Endothelial cell of umbilical vein (primary cell): ENCODE data around the gene RCOR1. TPM values are rescaled to one million over a fixed set of nuclear protein-coding genes. Genes with fewer than 3 reads are reported as not detected.

Experiments used
- BruUV-seq: library from RNA; stranded (reverse); fragments of 400-500 nt; replicated peaks from 2 replicates; lab custom pipeline; 2021; lab: Mats Ljungman, UMichigan
- CTCF ChIA-PET: fragments of 300-600, 350-600 bp; sonication (Branson Sonifier 250); formaldehyde crosslinking; loops from one replicate; lab custom pipeline; 2021; ENCODE audit warnings: antibody characterized with exemption, inconsistent platforms; lab: Charles Lee
- POLR2A ChIA-PET: fragments of 300-600, 350-600 bp; sonication (Branson Sonifier 250); formaldehyde crosslinking; loops from one replicate; lab custom pipeline; 2021; ENCODE audit warnings: antibody characterized with exemption, inconsistent platforms; lab: Charles Lee
- DNase-seq: peaks from one replicate; pipeline ENCODE4 v3.0.0-alpha.2; 2011; ENCODE audit warnings: low read depth, low spot score
- FAIRE-seq: peaks from 2 replicates; lab custom pipeline; 2011; peaks lifted over from hg19 to GRCh38; lab: Jason Lieb, UNC
- H2AFZ ChIP-seq: 2 replicates; pipeline ENCODE4 v1.6.0; 2012; ENCODE audit warnings: low read depth, low read length, control low read depth, inconsistent platforms
- H3K27ac ChIP-seq: 2 replicates; pipeline ENCODE4 v1.5.1; 2011; ENCODE audit warnings: low read depth, mild to moderate bottlenecking, control low read depth, low read length, moderate library complexity; ENCODE audit not compliant: insufficient read depth
- H3K27me3 ChIP-seq, 2 experiments: 2 replicates each; pipeline versions ENCODE4 v1.6.0 to v1.6.1; 2011; ENCODE audit warnings: low read length in 2 of 2, mixed read lengths in 1 of 2; ENCODE audit not compliant: control insufficient read depth in 2 of 2, insufficient read depth in 2 of 2
- H3K36me3 ChIP-seq, 2 experiments: 2 replicates in 1 of 2; 3 replicates in 1 of 2; pipeline ENCODE4 v1.5.1; 2011; ENCODE audit warnings: low read length in 2 of 2, mild to moderate bottlenecking in 1 of 2, moderate library complexity in 1 of 2; ENCODE audit not compliant: control insufficient read depth in 2 of 2, insufficient read depth in 2 of 2; ENCODE audit errors: extremely low read depth in 1 of 2
- H3K4me1 ChIP-seq: 3 replicates; pipeline ENCODE4 v1.5.1; 2011; ENCODE audit warnings: mild to moderate bottlenecking, low read length; ENCODE audit not compliant: control insufficient read depth, insufficient read depth; ENCODE audit errors: extremely low read depth
- H3K4me2 ChIP-seq: 2 replicates; pipeline ENCODE4 v1.6.1; 2011; ENCODE audit warnings: low read length, control low read depth, mixed read lengths; ENCODE audit not compliant: insufficient read depth
- H3K4me3 ChIP-seq, 3 experiments: fragments of 200-600 bp in 1 of 3; sonication (generic), shearing (Covaris generic) in 1 of 3; replicated peaks in 1 of 3; 2 replicates each; pipeline ENCODE4 v1.5.1; 2011 to 2016; ENCODE audit warnings: control low read depth in 3 of 3, low read length in 3 of 3, mild to moderate bottlenecking in 2 of 3, inconsistent platforms in 1 of 3, low read depth in 1 of 3, moderate library complexity in 1 of 3; ENCODE audit not compliant: insufficient read depth in 1 of 3
- H3K79me2 ChIP-seq: 2 replicates; pipeline ENCODE4 v1.6.0; 2012; ENCODE audit warnings: low read length, inconsistent platforms; ENCODE audit not compliant: control insufficient read depth, insufficient read depth
- H3K9ac ChIP-seq: replicated peaks from 2 replicates; pipeline ENCODE3; 2011; ENCODE audit warnings: low read length, control low read depth; ENCODE audit not compliant: insufficient read depth; ENCODE audit errors: extremely low read depth
- H3K9me1 ChIP-seq: replicated peaks from 3 replicates; pipeline ENCODE4 v1.6.0; 2011; ENCODE audit warnings: mild to moderate bottlenecking, low read length; ENCODE audit not compliant: control insufficient read depth, insufficient read depth; ENCODE audit errors: extremely low read depth
- H3K9me3 ChIP-seq: replicated peaks from 2 replicates; pipeline ENCODE4 v1.5.1; 2012; ENCODE audit warnings: low read length, inconsistent platforms; ENCODE audit not compliant: control insufficient read depth, insufficient read depth
- H4K20me1 ChIP-seq: replicated peaks from 2 replicates; pipeline ENCODE3; 2011; ENCODE audit warnings: mild to moderate bottlenecking, low read length; ENCODE audit not compliant: control insufficient read depth, insufficient read depth; ENCODE audit errors: extremely low read depth
- FOS ChIP-seq: IDR thresholded peaks from 2 replicates; pipeline ENCODE4 v1.6.1; 2011; ENCODE audit warnings: mild to moderate bottlenecking, low read length, moderate library complexity, borderline replicate concordance; ENCODE audit not compliant: insufficient read depth
- MYC ChIP-seq: IDR thresholded peaks from one replicate; pipeline ENCODE4 v1.6.1; 2011; ENCODE audit warnings: mild to moderate bottlenecking, low read depth, low read length
- dilution Hi-C: fragments of 300-500 bp; cut with MboI; formaldehyde crosslinking; loops from one replicate; pipeline ENCODE4 v1.15.0; 2019; ENCODE audit warnings: low sequenced_read_pairs; ENCODE audit not compliant: extremely low pct_ligation_motif_present
- intact Hi-C: fragments of 100-400 bp; cut with micrococcal nuclease; formaldehyde crosslinking; loops from one replicate; pipeline ENCODE4 v1.10.0; 2022
- polyA plus RNA-seq, 4 experiments: library from polyadenylated mRNA; depleted of rRNA in 3 of 4; stranded (reverse) in 3 of 4; unstranded in 1 of 4; fragments of >200 nt; gene quantifications; 2 replicates each; pipeline versions ENCODE4 v1.2.1 to v1.2.3, GENCODE V29; 2011 to 2012; ENCODE audit warnings: missing spikeins in 1 of 4
- total RNA-seq: library from RNA; stranded (reverse); gene quantifications from 2 replicates; pipeline ENCODE4 v1.2.3, GENCODE V29; 2021
- TF ChIP-seq, protein P1 (sequence below), 2 donors: IDR thresholded peaks; 1 replicate in 1 of 2; 2 replicates in 1 of 2; pipeline ENCODE4 v1.5.1; 2011; ENCODE audit warnings: low read length in 2 of 2, mild to moderate bottlenecking in 2 of 2, moderate library complexity in 2 of 2, control low read depth in 1 of 2, inconsistent platforms in 1 of 2, low read depth in 1 of 2; ENCODE audit not compliant: insufficient read depth in 1 of 2; ENCODE audit errors: extremely low read depth in 1 of 2

Gene RCOR1
- total and polyA plus RNA-seq, 2 donors (not counting 3 experiments of a cell fraction or from before 2014, with no cell fraction given): 15.6 to 32.2 TPM

DNA sequence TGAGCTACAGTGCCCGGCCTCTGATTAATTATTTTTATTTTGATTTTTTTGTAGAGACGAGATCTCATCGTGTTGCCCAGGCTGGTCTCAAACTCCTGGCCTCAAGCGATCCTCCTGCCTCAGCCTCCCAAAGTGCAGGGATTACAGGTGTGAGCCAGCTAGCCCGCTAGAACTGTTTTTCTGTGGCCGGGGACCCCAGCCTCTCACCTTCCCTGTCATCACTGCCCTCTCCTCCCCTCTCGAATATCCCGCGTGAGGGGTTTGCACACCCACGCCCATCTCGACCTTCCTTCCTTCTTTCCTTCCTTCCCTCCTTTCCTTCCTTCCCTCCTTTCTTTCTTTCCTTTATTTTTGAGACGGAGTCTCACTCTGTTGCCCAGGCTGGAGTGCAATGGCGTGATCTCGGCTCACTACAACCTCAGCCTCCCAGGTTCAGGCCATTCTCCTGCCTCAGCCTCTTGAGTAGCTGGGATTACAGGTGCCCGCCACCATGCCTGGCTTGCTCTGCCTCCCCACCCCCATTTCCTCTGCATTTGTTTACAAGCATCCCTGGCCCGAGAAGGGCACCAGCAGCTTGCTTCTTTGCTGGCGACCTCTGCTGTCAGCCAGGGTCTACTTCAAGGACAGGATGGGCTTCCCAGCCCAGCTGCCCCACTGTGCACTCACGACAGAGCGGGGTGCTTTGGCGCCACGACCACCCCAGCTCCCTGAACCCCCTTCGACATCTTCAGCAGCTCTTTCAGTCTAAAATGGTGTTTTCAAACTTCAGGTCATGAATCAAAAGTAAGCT is 180.5 kb downstream of the RCOR1 start:
- no TSS peak for BruUV-seq
- TF ChIP-seq FOS: no peak
- TF ChIP-seq, protein P1, sequence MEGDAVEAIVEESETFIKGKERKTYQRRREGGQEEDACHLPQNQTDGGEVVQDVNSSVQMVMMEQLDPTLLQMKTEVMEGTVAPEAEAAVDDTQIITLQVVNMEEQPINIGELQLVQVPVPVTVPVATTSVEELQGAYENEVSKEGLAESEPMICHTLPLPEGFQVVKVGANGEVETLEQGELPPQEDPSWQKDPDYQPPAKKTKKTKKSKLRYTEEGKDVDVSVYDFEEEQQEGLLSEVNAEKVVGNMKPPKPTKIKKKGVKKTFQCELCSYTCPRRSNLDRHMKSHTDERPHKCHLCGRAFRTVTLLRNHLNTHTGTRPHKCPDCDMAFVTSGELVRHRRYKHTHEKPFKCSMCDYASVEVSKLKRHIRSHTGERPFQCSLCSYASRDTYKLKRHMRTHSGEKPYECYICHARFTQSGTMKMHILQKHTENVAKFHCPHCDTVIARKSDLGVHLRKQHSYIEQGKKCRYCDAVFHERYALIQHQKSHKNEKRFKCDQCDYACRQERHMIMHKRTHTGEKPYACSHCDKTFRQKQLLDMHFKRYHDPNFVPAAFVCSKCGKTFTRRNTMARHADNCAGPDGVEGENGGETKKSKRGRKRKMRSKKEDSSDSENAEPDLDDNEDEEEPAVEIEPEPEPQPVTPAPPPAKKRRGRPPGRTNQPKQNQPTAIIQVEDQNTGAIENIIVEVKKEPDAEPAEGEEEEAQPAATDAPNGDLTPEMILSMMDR (IDR thresholded peaks at IDR 0.05; ENCODE audit: extremely low read depth in 1 of 2, insufficient read depth in 1 of 2, low read depth in 1 of 2, low read length in 2 of 2): peak; percentile 5 to 49
- no peak for TF ChIP-seq MYC
- no peak overlapping the region for H3K4me2 ChIP-seq
- no peak overlapping the region for H3K27ac ChIP-seq
- DNase-seq: no peak
- no peaks in the 10 kb centered on the region for H3K36me3 ChIP-seq
- no peak overlapping the region for H3K9ac ChIP-seq
- no peaks in the 10 kb centered on the region for H4K20me1 ChIP-seq
- no peaks in the 10 kb centered on the region for H3K9me1 ChIP-seq
- no peak overlapping the region for H2AFZ ChIP-seq
- no peak for FAIRE-seq
- no peaks in the 10 kb centered on the region for H3K9me3 ChIP-seq
- intact Hi-C loops (loop anchor here (1.0 kb wide), 2 partner anchors 79 to 249 kb away; no protein-coding TSS in a partner anchor), dilution Hi-C loops (no loop called here)
- ChIA-PET CTCF (interaction anchor here (0.6 to 4.9 kb wide), 13 partner anchors 8 to 179 kb away, joined by 3 to 77 read pairs (median 4); no protein-coding TSS in a partner anchor), POLR2A (interaction anchor here (0.6 kb wide), 1 partner anchor 65 kb away, joined by 3 read pairs; no protein-coding TSS in a partner anchor)
- H3K27me3 ChIP-seq: peaks cover 0 to 3% of the 10 kb centered on the region in 2 experiments
- peaks cover under 1% of the 10 kb centered on the region for H3K79me2 ChIP-seq
- no peak overlapping the region for H3K4me3 ChIP-seq
- peaks cover 7% of the 10 kb centered on the region for H3K4me1 ChIP-seq
